ENCODE data around the gene CFAP43.
"Not testable (repeated sequence)": the region's sequence is repeated elsewhere in the genome, so short reads cannot be mapped to it uniquely, and the experiment has no call there.

Gene CFAP43

DNA sequence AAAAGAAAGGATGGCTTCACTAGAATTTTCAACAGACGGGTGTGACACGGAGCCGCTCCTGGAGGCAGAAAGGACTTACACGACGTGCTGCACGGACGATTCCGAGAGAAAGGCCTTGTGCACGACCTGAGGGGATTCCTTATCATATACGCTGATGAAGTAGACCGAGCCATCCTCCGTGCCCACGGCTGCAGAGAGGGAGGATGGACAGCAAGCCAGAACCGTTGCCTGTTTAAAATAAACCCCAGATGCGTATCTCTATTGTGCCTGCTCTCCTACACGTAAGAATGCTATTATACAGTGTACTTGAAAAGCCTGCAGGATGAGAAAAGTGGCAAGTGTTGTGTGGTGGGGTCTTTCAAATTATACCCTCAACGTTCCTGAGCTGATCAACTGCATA lies 38.4 kb downstream of the CFAP43 start:
- no peak for ATAC-seq
- no peak for TF ChIP-seq BACH2 (CRISPR knock-in tag; IDR thresholded peaks at IDR 0.05; ENCODE audit: borderline replicate concordance)

DNA sequence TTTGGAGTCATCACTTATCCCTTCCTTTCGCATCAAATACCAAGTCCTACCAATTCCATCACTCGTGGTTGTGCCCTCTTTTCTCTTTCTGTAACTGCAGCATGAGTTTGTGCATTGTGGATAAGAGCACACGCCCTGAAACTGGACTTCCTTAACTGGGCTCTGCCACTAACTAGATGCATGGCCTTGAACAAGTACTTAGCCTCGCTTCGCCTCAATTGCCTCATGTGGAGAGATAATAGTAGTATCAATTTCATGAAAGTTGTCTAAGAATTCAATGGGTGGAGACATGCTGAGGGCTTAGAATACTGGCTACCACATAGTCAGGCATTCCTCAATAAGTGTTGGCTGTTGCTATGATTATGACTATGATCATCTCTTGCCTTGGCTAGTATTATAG lies 41.5 kb downstream of the CFAP43 start:
- TF ChIP-seq ZFP30 (CRISPR knock-in tag; IDR thresholded peaks at IDR 0.05): no peak
- TF ChIP-seq ZNF8 (CRISPR knock-in tag; IDR thresholded peaks at IDR 0.05): no peak
- no peak for TF ChIP-seq OSR1 (CRISPR knock-in tag; IDR thresholded peaks at IDR 0.05)
- no peak for TF ChIP-seq ESRRG (CRISPR knock-in tag; IDR thresholded peaks at IDR 0.05)
- no peak for TF ChIP-seq CSRNP3 (CRISPR knock-in tag; IDR thresholded peaks at IDR 0.05)
- TF ChIP-seq ZNF70 (CRISPR knock-in tag; IDR thresholded peaks at IDR 0.05): no peak
- TF ChIP-seq BACH2 (CRISPR knock-in tag; IDR thresholded peaks at IDR 0.05; ENCODE audit: borderline replicate concordance): no peak
- TF ChIP-seq GLIS3 (CRISPR knock-in tag; IDR thresholded peaks at IDR 0.05): no peak
- no peak for TF ChIP-seq ZC3H10 (CRISPR knock-in tag; IDR thresholded peaks at IDR 0.05)
- TF ChIP-seq ARNTL (CRISPR knock-in tag; IDR thresholded peaks at IDR 0.05; ENCODE audit: borderline replicate concordance, low read depth): no peak
- no peak for TF ChIP-seq PPARA (CRISPR knock-in tag; IDR thresholded peaks at IDR 0.05; ENCODE audit: borderline replicate concordance)
- TF ChIP-seq TCF4 (CRISPR knock-in tag; IDR thresholded peaks at IDR 0.05; ENCODE audit: borderline replicate concordance): no peak
- no peak for ATAC-seq

- TF ChIP-seq ZC3H10 (CRISPR knock-in tag; IDR thresholded peaks at IDR 0.05) (no peak), ZFP30 (CRISPR knock-in tag; IDR thresholded peaks at IDR 0.05) (no peak), ISL1 (CRISPR knock-in tag; IDR thresholded peaks at IDR 0.05) (no peak)
- ATAC-seq: no peak
Observed at GRCh38 chr10:104183682-104184081, 48.5 kb downstream of the CFAP43 start.

DNA sequence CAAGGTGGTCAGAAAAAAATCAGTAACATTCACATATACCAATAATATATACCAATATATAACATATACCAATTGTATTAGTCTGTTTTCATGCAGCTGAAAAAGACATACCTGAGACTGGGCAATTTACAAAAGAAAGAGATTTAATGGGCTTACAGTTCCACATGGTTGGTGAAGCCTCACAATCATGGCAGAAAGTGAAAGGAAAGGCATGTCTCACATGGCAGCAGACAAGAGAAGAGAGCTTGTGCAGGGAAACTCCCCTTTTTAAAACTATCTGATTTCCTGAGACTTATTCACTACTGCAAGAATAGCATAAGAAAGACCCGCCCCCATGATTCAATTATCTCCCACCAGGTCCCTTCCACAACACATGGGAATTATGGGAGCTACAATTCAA lies 58.0 kb downstream of the CFAP43 start:
- not testable (repeated sequence) for ATAC-seq

GRCh38 chr10:104170610-104171254 lies 61.4 kb downstream of the CFAP43 start:
- no peak for TF ChIP-seq OSR1 (CRISPR knock-in tag; IDR thresholded peaks at IDR 0.05)
- no peak for TF ChIP-seq BACH2 (CRISPR knock-in tag; IDR thresholded peaks at IDR 0.05; ENCODE audit: borderline replicate concordance)
- TF ChIP-seq SNAI2 (CRISPR knock-in tag; IDR thresholded peaks at IDR 0.05): no peak
- no peak for TF ChIP-seq ARNTL (CRISPR knock-in tag; IDR thresholded peaks at IDR 0.05; ENCODE audit: borderline replicate concordance, low read depth)
- no peak for TF ChIP-seq ZNF565 (CRISPR knock-in tag; conservative IDR thresholded peaks at IDR 0.05; ENCODE audit: low read depth)
- TF ChIP-seq ZC3H10 (CRISPR knock-in tag; IDR thresholded peaks at IDR 0.05): no peak
- TF ChIP-seq ESRRG (CRISPR knock-in tag; IDR thresholded peaks at IDR 0.05): no peak
- no peak for TF ChIP-seq ZFP30 (CRISPR knock-in tag; IDR thresholded peaks at IDR 0.05)
- TF ChIP-seq ZNF8 (CRISPR knock-in tag; IDR thresholded peaks at IDR 0.05): no peak
- TF ChIP-seq, protein P1, sequence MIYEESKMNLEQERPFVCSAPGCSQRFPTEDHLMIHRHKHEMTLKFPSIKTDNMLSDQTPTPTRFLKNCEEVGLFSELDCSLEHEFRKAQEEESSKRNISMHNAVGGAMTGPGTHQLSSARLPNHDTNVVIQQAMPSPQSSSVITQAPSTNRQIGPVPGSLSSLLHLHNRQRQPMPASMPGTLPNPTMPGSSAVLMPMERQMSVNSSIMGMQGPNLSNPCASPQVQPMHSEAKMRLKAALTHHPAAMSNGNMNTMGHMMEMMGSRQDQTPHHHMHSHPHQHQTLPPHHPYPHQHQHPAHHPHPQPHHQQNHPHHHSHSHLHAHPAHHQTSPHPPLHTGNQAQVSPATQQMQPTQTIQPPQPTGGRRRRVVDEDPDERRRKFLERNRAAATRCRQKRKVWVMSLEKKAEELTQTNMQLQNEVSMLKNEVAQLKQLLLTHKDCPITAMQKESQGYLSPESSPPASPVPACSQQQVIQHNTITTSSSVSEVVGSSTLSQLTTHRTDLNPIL (CRISPR knock-in tag; IDR thresholded peaks at IDR 0.05; ENCODE audit: low read depth): no peak
- TF ChIP-seq GLIS3 (CRISPR knock-in tag; IDR thresholded peaks at IDR 0.05): no peak
- TF ChIP-seq RARB (CRISPR knock-in tag; IDR thresholded peaks at IDR 0.05): no peak
- TF ChIP-seq, protein P2, sequence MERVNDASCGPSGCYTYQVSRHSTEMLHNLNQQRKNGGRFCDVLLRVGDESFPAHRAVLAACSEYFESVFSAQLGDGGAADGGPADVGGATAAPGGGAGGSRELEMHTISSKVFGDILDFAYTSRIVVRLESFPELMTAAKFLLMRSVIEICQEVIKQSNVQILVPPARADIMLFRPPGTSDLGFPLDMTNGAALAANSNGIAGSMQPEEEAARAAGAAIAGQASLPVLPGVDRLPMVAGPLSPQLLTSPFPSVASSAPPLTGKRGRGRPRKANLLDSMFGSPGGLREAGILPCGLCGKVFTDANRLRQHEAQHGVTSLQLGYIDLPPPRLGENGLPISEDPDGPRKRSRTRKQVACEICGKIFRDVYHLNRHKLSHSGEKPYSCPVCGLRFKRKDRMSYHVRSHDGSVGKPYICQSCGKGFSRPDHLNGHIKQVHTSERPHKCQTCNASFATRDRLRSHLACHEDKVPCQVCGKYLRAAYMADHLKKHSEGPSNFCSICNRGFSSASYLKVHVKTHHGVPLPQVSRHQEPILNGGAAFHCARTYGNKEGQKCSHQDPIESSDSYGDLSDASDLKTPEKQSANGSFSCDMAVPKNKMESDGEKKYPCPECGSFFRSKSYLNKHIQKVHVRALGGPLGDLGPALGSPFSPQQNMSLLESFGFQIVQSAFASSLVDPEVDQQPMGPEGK (CRISPR knock-in tag; IDR thresholded peaks at IDR 0.05; ENCODE audit: borderline replicate concordance): no peak
- no peak for TF ChIP-seq TOX (CRISPR knock-in tag; IDR thresholded peaks at IDR 0.05; ENCODE audit: borderline replicate concordance)
- no peak for TF ChIP-seq POU6F1 (CRISPR knock-in tag; IDR thresholded peaks at IDR 0.05; ENCODE audit: borderline replicate concordance, low read depth)
- no peak for TF ChIP-seq TSHZ2 (CRISPR knock-in tag; IDR thresholded peaks at IDR 0.05)
- no peak for TF ChIP-seq CSDC2 (CRISPR knock-in tag; IDR thresholded peaks at IDR 0.05)
- no peak for TF ChIP-seq PPARA (CRISPR knock-in tag; IDR thresholded peaks at IDR 0.05; ENCODE audit: borderline replicate concordance)
- ATAC-seq: no peak
